GM21576 (cell line): ENCODE results near the gene DDX5.

Experiments
- ATAC-seq: cut with Tn5 transposase; IDR thresholded peaks from one replicate; pipeline ENCODE4 v1.9.1; 2021; ENCODE audit warnings: mild to moderate bottlenecking, moderate library complexity; ENCODE audit not compliant: unreplicated experiment

The DDX5 gene

GRCh38 chr17:64448665-64449512, 57.2 kb downstream of the DDX5 start, which contains the start of gene MILR1:
MILR1 (plus strand) TSS chr17:64449115; CDS start chr17:64449169, 54 bp downstream.
- ATAC-seq: peak; percentile 72
